ENCODE data around the gene SLC4A9.

The SLC4A9 gene

GRCh38 chr5:140357726-140358093 is 2.3 kb upstream of the SLC4A9 start:
- FAIRE-seq (peak; percentile 84), DNase-seq (ENCODE audit: extremely low spot score, insufficient read length, low read depth) (peak; percentile 79)

GRCh38 chr5:140358738-140359310 is 1.2 kb upstream of the SLC4A9 start:
- DNase-seq (ENCODE audit: extremely low spot score, insufficient read length, low read depth) (no peak), FAIRE-seq (no peak)

- no peak for FAIRE-seq
- no peak for DNase-seq (ENCODE audit: extremely low spot score, insufficient read length, low read depth)
These were observed 886 bp downstream of the SLC4A9 start for GRCh38 chr5:140360681-140361479.

- FAIRE-seq (no peak), DNase-seq (ENCODE audit: extremely low spot score, insufficient read length, low read depth) (no peak)
These were observed 1.9 kb downstream of the SLC4A9 start for GRCh38 chr5:140361901-140362300.

- FAIRE-seq (no peak), DNase-seq (ENCODE audit: extremely low spot score, insufficient read length, low read depth) (no peak)
These were observed 2.3 kb downstream of the SLC4A9 start for GRCh38 chr5:140362311-140362710.

GRCh38 chr5:140362875-140363630 is 3.1 kb downstream of the SLC4A9 start:
- DNase-seq (ENCODE audit: extremely low spot score, insufficient read length, low read depth) (peak; percentile 73), FAIRE-seq (peak; percentile 88)

GRCh38 chr5:140363631-140364471 is 3.9 kb downstream of the SLC4A9 start:
- no peak for DNase-seq (ENCODE audit: extremely low spot score, insufficient read length, low read depth)
- FAIRE-seq, result no peak

GRCh38 chr5:140364472-140364765 is 4.4 kb downstream of the SLC4A9 start:
- no peak for FAIRE-seq

GRCh38 chr5:140365282-140365681 is 5.3 kb downstream of the SLC4A9 start:
- no peak for DNase-seq (ENCODE audit: extremely low spot score, insufficient read length, low read depth)
- no peak for FAIRE-seq

More at GRCh38 chr5:140364472-140364765, 4.4 kb downstream of the SLC4A9 start:
- no peak for DNase-seq (ENCODE audit: extremely low spot score, insufficient read length, low read depth)

GRCh38 chr5:140365941-140366340 is 5.9 kb downstream of the SLC4A9 start:
- FAIRE-seq, result no peak

GRCh38 chr5:140366589-140367255 is 6.7 kb downstream of the SLC4A9 start:
- FAIRE-seq, result no peak
- no peak for DNase-seq (ENCODE audit: extremely low spot score, insufficient read length, low read depth)

More at GRCh38 chr5:140365941-140366340, 5.9 kb downstream of the SLC4A9 start:
- DNase-seq (ENCODE audit: extremely low spot score, insufficient read length, low read depth), result no peak

- no peak for DNase-seq (ENCODE audit: extremely low spot score, insufficient read length, low read depth)
- FAIRE-seq, result no peak
These were observed 7.4 kb downstream of the SLC4A9 start for GRCh38 chr5:140367256-140368013.

GRCh38 chr5:140371356-140372151 is 11.6 kb downstream of the SLC4A9 start:
- DNase-seq (ENCODE audit: extremely low spot score, insufficient read length, low read depth), result no peak
- no peak for FAIRE-seq

GRCh38 chr5:140372971-140373487 is 13.0 kb downstream of the SLC4A9 start:
- FAIRE-seq (peak; percentile 79), DNase-seq (ENCODE audit: extremely low spot score, insufficient read length, low read depth) (no peak)

GRCh38 chr5:140381351-140381750 is 21.4 kb downstream of the SLC4A9 start:
- no peak for FAIRE-seq
- DNase-seq (ENCODE audit: extremely low spot score, insufficient read length, low read depth), result no peak

GRCh38 chr5:140381972-140382371 is 22.0 kb downstream of the SLC4A9 start:
- DNase-seq (ENCODE audit: extremely low spot score, insufficient read length, low read depth), result no peak
- peak; percentile 26 for FAIRE-seq

- DNase-seq (ENCODE audit: extremely low spot score, insufficient read length, low read depth), result no peak
- no peak for FAIRE-seq
These were observed 22.9 kb downstream of the SLC4A9 start for GRCh38 chr5:140382866-140383265.

- no peak for FAIRE-seq
These were observed 23.3 kb downstream of the SLC4A9 start for GRCh38 chr5:140383300-140383699.

More at GRCh38 chr5:140383300-140383699, 23.3 kb downstream of the SLC4A9 start:
- DNase-seq (ENCODE audit: extremely low spot score, insufficient read length, low read depth), result no peak

All from GM18507 (cell line).